AG09319 (cell line): ENCODE results near the gene FANCC.

Source experiments
- DNase-seq: peaks from one replicate; pipeline ENCODE4 v3.0.0-alpha.2; 2010; ENCODE audit warnings: low read depth; ENCODE audit errors: extremely low read depth
- TF ChIP-seq, protein P1 (sequence below): IDR thresholded peaks from 2 replicates; pipeline ENCODE4 v1.5.1; 2011; ENCODE audit warnings: low read depth, mild to moderate bottlenecking, inconsistent platforms, low read length, moderate library complexity

Gene FANCC

DNA sequence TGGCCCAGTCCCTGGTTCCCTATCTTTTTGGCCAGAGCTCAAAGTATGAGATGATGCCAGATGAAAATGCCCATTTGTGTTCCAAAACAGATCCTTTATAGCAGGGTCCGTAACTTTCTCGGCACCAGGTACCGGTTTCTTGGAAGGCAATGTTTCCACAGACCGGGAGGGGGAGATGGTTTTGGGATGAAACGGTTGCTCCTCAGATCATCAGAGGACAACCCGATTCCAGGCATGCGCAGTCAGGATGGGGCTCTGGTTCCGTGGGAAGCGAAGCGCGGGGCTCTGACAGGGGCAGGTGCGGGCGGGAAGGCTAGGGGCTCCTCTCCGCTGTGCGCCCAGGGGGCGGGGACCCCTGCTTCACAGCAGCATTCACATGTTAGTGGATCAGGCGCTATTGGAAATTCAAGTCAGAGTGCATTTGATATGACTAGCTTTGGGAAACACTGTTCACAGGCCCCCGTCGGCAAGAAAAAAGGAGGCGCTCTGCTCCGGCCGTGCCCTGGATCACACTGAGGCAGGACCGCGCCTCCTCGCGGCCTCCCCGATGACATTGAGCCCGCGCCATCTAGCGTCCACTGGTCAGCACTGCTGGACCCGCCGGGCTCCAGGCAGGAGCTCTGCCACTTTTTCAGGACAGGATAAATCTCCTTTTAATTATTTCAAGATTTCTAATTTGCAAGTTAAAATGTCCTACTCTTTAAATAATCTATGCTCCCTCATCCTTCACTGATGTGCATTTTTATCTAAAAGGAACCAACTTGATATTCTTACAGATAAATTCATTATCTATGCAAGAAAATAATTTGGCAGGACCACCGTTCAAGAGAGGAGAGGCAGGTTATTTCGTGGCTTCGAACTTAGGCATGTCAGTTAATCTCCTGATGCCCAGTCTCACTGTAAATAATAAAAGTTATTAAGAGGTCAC is 190.0 kb downstream of the FANCC start:
- peak; percentile 57 for DNase-seq
- TF ChIP-seq, protein P1, sequence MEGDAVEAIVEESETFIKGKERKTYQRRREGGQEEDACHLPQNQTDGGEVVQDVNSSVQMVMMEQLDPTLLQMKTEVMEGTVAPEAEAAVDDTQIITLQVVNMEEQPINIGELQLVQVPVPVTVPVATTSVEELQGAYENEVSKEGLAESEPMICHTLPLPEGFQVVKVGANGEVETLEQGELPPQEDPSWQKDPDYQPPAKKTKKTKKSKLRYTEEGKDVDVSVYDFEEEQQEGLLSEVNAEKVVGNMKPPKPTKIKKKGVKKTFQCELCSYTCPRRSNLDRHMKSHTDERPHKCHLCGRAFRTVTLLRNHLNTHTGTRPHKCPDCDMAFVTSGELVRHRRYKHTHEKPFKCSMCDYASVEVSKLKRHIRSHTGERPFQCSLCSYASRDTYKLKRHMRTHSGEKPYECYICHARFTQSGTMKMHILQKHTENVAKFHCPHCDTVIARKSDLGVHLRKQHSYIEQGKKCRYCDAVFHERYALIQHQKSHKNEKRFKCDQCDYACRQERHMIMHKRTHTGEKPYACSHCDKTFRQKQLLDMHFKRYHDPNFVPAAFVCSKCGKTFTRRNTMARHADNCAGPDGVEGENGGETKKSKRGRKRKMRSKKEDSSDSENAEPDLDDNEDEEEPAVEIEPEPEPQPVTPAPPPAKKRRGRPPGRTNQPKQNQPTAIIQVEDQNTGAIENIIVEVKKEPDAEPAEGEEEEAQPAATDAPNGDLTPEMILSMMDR, result peak; percentile 100

DNA sequence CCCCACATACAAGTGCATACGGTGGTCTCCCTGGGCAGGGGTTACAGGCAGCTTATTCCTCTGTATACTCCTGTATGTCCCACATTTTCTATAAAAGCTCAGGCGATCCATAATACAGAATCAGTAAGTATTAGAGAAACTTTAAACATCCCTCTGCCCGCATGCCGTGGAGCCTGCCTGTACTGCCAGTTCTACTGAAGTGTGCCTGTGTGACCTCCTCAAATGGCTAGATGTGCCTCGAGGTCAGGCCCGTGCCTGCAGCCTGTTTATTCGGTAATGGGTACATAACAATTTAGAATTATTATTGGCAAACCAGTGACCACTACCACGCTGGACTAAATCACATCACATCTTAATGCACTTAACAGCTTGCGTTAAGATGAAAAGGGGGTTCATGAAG is 190.8 kb downstream of the FANCC start:
- TF ChIP-seq, protein P1, result no peak
- no peak for DNase-seq

DNA sequence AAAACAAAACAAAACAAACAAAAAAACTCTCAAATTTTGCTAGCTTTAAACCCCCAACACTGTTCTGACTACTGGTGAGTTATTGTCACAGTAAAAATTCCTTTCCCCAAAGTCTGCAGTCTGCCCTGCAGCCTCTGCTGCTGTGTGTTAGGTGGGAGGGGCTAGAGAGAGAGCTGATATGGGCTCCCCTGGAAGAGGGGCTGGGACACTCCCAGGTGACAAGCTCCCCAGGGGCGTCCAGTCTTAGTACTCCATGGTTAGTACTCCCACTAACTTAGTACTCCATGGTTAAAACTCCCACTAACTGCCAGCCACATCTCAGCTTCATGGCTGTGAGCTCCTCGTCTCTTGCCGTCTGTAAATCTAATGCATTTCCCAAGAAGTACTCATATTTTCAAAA is 191.9 kb downstream of the FANCC start:
- no peak for DNase-seq
- TF ChIP-seq, protein P1, result no peak

DNA sequence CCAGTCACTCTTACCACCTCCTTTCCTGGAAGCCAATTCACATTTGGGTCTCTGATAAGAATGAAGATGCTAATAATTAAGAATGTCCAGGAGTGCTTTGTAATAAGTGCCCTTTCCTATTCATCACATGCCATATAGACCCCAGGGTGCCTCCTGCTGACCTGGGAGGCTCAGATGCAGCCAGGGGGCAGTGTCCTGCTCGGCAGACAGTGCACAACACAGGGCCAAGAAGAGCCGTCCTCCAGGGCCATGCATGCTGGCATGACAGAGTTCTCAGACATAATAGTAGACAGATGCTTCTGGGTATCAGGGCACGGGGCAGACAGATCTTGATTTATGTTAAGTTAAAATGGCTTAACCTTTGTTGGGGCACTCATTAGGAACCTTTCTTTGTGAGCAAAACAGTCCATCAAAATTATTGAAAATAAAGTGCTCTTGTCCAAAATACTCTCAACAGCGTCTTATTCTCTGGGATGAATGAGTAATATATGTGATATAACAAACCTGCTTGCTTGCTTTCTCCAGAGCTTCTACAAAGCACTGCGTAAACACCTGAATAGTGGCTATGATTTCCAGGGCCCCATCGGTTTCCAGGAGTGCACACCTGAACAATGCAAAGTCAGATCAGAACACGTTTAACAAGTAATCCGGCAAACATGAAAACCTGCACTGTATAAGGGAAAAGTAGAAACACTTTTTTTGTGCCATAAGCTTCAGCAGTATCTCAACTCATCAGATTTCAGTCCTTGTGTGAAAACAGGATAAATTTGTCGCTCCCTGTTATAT is 192.7 kb downstream of the FANCC start:
- DNase-seq, result no peak
- TF ChIP-seq, protein P1, result peak; percentile 29

DNA sequence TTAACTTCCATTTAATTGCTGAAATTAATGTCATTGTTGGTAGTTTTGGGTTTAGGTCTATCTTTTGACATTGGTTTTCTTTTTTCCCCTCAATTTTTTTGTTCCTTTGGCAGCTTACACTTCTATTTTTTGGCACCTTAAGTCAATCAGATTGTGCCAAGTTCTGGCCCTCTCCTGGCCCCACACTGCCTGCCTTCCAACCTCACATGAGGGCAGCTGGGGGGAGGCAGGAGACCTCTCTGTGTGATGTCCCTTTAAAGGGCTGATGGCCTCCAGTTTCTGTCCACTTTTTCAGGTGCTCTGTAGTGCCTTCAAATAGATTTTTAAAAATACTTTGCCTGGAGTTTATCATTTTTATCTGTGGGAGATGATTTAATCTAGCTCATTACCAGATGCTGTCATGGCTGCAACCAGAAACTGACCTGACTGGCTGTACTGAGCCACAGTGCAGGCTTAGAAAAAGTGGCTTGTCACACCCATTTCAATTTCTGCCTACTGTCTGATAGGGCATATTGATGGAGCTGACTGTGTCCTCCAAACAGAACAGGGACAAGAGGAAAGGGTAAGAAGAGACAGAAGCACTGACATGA is 196.6 kb downstream of the FANCC start:
- no peak for DNase-seq
- TF ChIP-seq, protein P1, result no peak

DNA sequence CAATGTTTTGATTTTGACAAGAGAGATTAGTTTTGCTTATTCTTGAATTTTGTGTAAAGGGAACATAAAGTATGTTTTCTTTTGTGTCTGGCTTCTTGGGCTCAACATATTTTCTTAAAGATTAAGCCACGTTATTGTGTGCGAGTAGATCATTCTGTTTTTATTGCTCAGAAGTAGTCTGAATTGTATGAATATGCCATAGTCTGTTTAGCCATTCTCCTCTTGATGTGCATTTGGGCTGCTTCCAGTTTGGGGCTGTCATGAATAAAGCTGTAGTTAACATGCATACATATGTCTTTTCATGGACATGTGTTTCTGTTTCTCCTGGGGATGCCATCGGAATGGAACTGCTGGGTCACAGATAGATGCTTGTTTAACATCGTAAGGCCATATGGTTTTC is 198.9 kb downstream of the FANCC start:
- DNase-seq, result no peak
- TF ChIP-seq, protein P1, result no peak
